ENCODE data around the gene NPR1.

DNA sequence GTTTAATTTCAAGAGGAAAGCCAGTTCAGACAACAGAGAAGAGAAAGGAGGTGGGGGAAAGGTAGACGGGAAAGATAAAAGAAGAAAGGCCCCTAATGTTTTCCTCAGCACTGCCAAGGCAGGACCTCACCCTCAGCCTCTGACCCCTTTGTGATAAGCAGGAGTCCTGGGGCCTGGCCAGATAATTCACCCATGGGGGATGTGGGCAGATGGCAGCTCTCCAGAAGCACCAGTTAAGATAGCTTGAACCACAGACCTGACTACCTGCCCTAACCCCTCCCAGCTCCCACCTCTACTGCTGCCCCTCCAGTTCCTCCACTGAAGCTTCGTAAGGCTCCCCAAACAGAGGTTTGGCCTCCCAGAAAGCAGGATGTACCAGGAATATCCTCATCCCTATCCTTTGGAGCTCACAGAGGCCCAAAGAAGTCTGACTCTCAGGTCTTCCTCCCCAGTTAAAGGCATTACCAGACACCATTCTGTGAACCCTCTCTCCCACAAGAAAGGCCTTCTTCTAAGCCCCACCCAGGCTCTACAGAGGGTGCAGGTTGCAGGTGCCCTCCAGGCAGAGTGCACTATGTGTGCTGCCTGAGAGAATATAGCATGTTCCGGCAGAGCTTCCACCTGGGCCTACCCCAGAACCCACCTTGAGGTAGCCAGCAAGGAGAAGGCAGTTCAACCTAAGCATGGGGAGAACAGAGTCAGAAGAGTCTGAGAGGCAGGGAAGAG is 29.2 kb upstream of the NPR1 start:
- TF ChIP-seq CTCF (IDR thresholded peaks at IDR 0.05) = no peak
- TF ChIP-seq, protein P1, sequence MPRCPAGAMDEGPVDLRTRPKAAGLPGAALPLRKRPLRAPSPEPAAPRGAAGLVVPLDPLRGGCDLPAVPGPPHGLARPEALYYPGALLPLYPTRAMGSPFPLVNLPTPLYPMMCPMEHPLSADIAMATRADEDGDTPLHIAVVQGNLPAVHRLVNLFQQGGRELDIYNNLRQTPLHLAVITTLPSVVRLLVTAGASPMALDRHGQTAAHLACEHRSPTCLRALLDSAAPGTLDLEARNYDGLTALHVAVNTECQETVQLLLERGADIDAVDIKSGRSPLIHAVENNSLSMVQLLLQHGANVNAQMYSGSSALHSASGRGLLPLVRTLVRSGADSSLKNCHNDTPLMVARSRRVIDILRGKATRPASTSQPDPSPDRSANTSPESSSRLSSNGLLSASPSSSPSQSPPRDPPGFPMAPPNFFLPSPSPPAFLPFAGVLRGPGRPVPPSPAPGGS (IDR thresholded peaks at IDR 0.05) = no peak
- no peak for TF ChIP-seq MAFK (IDR thresholded peaks at IDR 0.05; ENCODE audit: partially characterized antibody)
- no peak for TF ChIP-seq CHD4 (IDR thresholded peaks at IDR 0.05; ENCODE audit: borderline replicate concordance)
- TF ChIP-seq PHF8 (IDR thresholded peaks at IDR 0.05; ENCODE audit: borderline replicate concordance, low read depth) = no peak
- no peak for TF ChIP-seq MAX (IDR thresholded peaks at IDR 0.05)
- TF ChIP-seq RCOR1 (IDR thresholded peaks at IDR 0.05; ENCODE audit: low read depth, low read length) = no peak
- TF ChIP-seq POLR2A (IDR thresholded peaks at IDR 0.05; ENCODE audit: low read length) = no peak
- no peak for TF ChIP-seq POLR2AphosphoS2 (conservative IDR thresholded peaks at IDR 0.05; ENCODE audit: low read length)
- TF ChIP-seq RAD21 (conservative IDR thresholded peaks at IDR 0.05 in 1 of 2, IDR thresholded peaks at IDR 0.05 in 1 of 2) = no peak
- no peak for TF ChIP-seq EP300 (IDR thresholded peaks at IDR 0.05)
- no peak for TF ChIP-seq ELK1 (IDR thresholded peaks at IDR 0.05; ENCODE audit: low read depth, low read length)
- no peak for TF ChIP-seq ZFP36 (IDR thresholded peaks at IDR 0.05; ENCODE audit: borderline replicate concordance, partially characterized antibody)
- TF ChIP-seq FOSB (CRISPR knock-in tag; IDR thresholded peaks at IDR 0.05) = no peak
